Lung (tissue), 12 donors: ENCODE results near the gene MAJIN. TPM values are rescaled to one million over a fixed set of nuclear protein-coding genes. Genes with fewer than 3 reads are reported as not detected.

ENCODE experiments used
- ATAC-seq: fragments of 200-7000 bp; cut with Tn5 transposase; one replicate; pipeline ENCODE4 v1.9.1; 2020; ENCODE audit warnings: moderate number of reproducible peaks; ENCODE audit not compliant: insufficient read depth, low FRiP score
- DNase-seq, 3 donors: peaks; one replicate each; pipeline ENCODE4 v3.0.0-alpha.2; 2013 to 2017
- H3K27ac ChIP-seq, 2 donors: one replicate each; pipeline ENCODE4 v1.5.1; 2013; ENCODE audit warnings: mild to moderate bottlenecking in 2 of 2, moderate library complexity in 2 of 2, control low read depth in 1 of 2, inconsistent platforms in 1 of 2, low read depth in 1 of 2, low read length in 1 of 2
- H3K27me3 ChIP-seq, 3 donors: one replicate each; pipeline ENCODE4 v1.5.1; 2013; ENCODE audit warnings: low read length in 2 of 3; ENCODE audit not compliant: control insufficient read depth in 3 of 3, insufficient read depth in 3 of 3
- H3K36me3 ChIP-seq, 4 donors: one replicate each; pipeline ENCODE4 v1.5.1; 2013; ENCODE audit warnings: low read length in 4 of 4, mild to moderate bottlenecking in 1 of 4, moderate library complexity in 1 of 4; ENCODE audit not compliant: control insufficient read depth in 4 of 4, insufficient read depth in 4 of 4
- H3K4me1 ChIP-seq, 5 donors: one replicate each; pipeline ENCODE4 v1.5.1; 2013; ENCODE audit warnings: low read length in 5 of 5, mild to moderate bottlenecking in 2 of 5, moderate library complexity in 1 of 5; ENCODE audit not compliant: control insufficient read depth in 5 of 5, insufficient read depth in 5 of 5
- H3K4me3 ChIP-seq: one replicate; pipeline ENCODE4 v1.5.1; 2013; ENCODE audit warnings: mild to moderate bottlenecking, control low read depth, moderate library complexity
- H3K9ac ChIP-seq, 2 donors: one replicate each; pipeline ENCODE4 v1.5.1; 2013; ENCODE audit warnings: low read length in 2 of 2, control low read depth in 1 of 2; ENCODE audit not compliant: insufficient read depth in 1 of 2
- H3K9me3 ChIP-seq, 4 donors: one replicate each; pipeline ENCODE4 v1.5.1; 2013; ENCODE audit warnings: low read length in 3 of 4, mild to moderate bottlenecking in 1 of 4, moderate library complexity in 1 of 4; ENCODE audit not compliant: control insufficient read depth in 4 of 4, insufficient read depth in 3 of 4
- WGBS, 2 donors: extraction: QIAGEN DNeasy Blood & Tissue Kit; methylation state at CpG; one replicate each; pipeline ENCODE4 v1.1.7; 2013; 5-methylcytosine and 5-hydroxymethylcytosine counted together
- polyA plus RNA-seq, 2 donors: library from polyadenylated mRNA; stranded (reverse); fragments of 200-250 nt; gene quantifications; one replicate each; pipeline ENCODE4 v1.2.1, GENCODE V29; 2013
- total RNA-seq, 2 donors: library from RNA; depleted of rRNA in 1 of 2; stranded (reverse); fragments of >200 nt in 1 of 2; gene quantifications; one replicate each; pipeline ENCODE4 v1.2.1, GENCODE V29; 2014 to 2021
- TF ChIP-seq, protein P1 (sequence below): IDR thresholded peaks from 2 replicates; pipeline ENCODE4 v1.5.1; 2012; ENCODE audit warnings: mild to moderate bottlenecking; ENCODE audit errors: control extremely low read depth, extremely low read depth
- donor health status: control.
- donor health status: control.
- donor health status: Bipolar disorder and iron deficiency.
- donor health status: healthy.
- donor health status: DM: yes; HTN: yes; CAD: no.

MAJIN gene
- total and polyA plus RNA-seq, 4 donors: 0.24 to 0.55 (median 0.39) TPM; not detected in 1

DNA sequence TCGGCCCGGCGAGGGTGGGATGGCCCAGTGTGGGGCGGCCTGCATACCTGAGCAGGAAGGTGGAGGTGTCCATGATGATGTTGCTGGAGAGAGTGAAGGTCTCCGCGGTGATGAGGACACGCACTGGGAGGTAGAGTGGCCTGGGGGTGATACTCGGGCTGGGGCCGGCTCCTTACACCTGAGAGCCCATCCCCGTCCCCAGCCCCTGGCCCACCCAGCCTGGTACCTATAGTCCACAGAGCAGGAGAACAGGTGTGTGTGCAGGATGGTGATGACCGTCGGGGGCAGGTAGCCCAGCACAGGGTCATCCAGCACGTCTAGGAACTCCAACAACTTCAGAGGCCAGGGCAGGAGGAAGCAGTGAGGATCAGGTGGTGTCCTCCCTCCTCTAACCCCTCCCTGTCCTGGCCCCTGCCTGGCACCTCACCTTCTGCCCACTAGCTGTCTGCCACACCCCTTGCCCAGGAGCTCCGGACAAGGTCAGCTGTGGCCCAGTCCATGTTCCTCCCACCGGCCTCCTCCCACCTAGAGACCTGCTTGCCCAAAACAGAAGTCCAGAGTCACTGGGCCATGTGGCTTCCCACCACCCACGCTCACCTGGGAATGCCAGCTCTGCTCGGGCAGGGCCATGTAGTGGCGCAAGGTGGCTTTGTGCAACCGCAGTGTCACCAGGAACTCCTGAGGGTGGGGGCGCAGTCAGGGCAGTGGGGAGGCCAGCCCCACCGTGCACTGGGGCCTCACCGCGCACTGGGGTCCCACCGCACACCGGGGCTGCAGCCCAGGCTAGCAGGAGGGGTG lies 66.2 kb downstream of the MAJIN start:
- no peaks in the 10 kb centered on the region for H3K9me3 ChIP-seq
- H3K27ac ChIP-seq: no peak overlapping the region
- H3K9ac ChIP-seq: no peak overlapping the region
- TF ChIP-seq, protein P1, sequence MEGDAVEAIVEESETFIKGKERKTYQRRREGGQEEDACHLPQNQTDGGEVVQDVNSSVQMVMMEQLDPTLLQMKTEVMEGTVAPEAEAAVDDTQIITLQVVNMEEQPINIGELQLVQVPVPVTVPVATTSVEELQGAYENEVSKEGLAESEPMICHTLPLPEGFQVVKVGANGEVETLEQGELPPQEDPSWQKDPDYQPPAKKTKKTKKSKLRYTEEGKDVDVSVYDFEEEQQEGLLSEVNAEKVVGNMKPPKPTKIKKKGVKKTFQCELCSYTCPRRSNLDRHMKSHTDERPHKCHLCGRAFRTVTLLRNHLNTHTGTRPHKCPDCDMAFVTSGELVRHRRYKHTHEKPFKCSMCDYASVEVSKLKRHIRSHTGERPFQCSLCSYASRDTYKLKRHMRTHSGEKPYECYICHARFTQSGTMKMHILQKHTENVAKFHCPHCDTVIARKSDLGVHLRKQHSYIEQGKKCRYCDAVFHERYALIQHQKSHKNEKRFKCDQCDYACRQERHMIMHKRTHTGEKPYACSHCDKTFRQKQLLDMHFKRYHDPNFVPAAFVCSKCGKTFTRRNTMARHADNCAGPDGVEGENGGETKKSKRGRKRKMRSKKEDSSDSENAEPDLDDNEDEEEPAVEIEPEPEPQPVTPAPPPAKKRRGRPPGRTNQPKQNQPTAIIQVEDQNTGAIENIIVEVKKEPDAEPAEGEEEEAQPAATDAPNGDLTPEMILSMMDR: no peak
- WGBS, 2 donors: 94 to 95% methylated on average over 25 of the region's 25 CpGs
- H3K27me3 ChIP-seq: no peaks in the 10 kb centered on the region
- no peaks in the 10 kb centered on the region for H3K4me1 ChIP-seq
- DNase-seq (no peak), ATAC-seq (no peak)
- peaks cover 10 to 82% (median 20%) of the 10 kb centered on the region in 4 donors for H3K36me3 ChIP-seq
- no peak overlapping the region for H3K4me3 ChIP-seq

DNA sequence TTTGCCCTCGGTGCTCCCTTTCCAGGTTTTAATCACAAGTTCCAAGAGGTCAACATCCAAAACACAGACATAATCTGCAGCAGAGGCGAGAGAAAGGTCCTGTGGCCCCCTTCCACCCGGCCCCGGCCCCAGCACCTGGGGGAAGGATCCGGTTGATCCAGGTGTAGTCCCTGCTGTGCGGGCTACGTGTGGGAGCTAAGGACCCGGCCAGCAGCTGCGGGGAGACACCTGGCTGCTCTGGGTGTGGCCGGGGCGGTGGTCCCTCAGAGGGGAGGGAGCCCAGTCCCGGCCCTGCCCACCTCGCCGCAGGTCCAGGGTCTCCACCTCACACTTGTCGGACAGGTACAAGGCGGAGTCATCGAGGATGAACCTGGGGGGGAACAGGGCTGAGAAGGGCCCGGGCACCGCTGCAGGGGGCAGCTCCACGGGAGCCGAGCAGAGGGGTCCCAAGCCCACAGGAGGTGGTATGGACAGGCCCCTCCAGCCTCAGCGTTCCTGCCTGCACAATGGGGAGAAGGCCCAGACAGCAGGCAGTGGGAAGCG lies 68.5 kb downstream of the MAJIN start:
- DNase-seq (no peak), ATAC-seq (no peak)
- H3K27me3 ChIP-seq: no peaks in the 10 kb centered on the region
- H3K4me1 ChIP-seq: no peaks in the 10 kb centered on the region
- TF ChIP-seq, protein P1: no peak
- no peak overlapping the region for H3K27ac ChIP-seq
- no peak overlapping the region for H3K9ac ChIP-seq
- no peak overlapping the region for H3K4me3 ChIP-seq
- no peaks in the 10 kb centered on the region for H3K9me3 ChIP-seq
- peaks cover 13 to 78% (median 22%) of the 10 kb centered on the region in 4 donors for H3K36me3 ChIP-seq
- WGBS, 2 donors: 96 to 97% methylated on average over 23 of the region's 23 CpGs

- 91 to 95% methylated on average over 30 of the region's 30 CpGs for WGBS, 2 donors
- Histone ChIP-seq H3K27ac (no peak overlapping the region), H3K9ac (no peak overlapping the region), H3K4me3 (no peak overlapping the region), H3K36me3 (peaks cover 10 to 82% (median 27%) of the 10 kb centered on the region in 4 donors), H3K4me1 (no peaks in the 10 kb centered on the region), H3K9me3 (no peaks in the 10 kb centered on the region), H3K27me3 (no peaks in the 10 kb centered on the region)
- ATAC-seq (no peak), DNase-seq (no peak)
- TF ChIP-seq, protein P1: no peak
Measured at GRCh38 chr11:64902102-64902900, 69.6 kb downstream of the MAJIN start.
